GM18526 (cell line): Measurements from ENCODE around the gene CCDC148.

Source experiments
- POLR2A ChIP-seq: IDR thresholded peaks from 3 replicates; pipeline ENCODE4 v1.6.1; 2011; ENCODE audit not compliant: insufficient read length; ENCODE audit errors: extremely low read depth

Gene CCDC148

DNA sequence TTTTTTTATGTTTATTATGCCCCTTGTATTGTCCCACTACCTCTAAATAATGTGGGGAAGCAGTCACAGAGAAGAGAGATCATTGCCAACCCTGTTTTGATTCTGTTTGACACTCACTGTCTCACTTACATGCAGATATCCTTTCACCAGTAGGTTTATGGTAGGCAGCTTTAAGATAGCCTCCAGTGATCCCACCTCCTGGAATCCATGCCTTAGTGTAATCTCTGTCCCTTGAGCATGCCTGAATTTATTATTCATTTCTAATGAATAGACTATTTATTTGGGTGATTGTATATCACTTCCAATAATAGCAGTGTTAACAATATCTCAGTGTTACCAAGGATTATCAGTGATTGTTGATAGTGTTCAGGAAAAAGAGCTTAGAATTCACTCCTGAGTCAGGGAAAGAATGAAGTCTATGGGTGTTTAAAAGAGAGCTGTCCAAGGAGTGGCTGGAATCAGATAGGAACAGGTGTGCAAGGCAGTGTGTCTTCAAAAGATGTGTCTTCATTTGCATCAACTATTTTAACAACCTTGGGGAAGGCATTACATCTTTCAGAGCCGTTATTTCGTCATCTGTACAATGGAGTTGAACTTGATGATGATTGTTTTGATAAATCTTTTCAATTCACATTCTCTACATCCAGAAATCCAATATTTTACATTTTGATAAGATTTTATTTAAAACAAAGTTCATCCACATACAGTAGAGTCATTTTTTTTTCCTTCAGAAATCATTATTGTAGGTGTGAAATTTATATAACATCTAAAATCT is 32.1 kb upstream of the CCDC148 start:
- TF ChIP-seq POLR2A = no peak

DNA sequence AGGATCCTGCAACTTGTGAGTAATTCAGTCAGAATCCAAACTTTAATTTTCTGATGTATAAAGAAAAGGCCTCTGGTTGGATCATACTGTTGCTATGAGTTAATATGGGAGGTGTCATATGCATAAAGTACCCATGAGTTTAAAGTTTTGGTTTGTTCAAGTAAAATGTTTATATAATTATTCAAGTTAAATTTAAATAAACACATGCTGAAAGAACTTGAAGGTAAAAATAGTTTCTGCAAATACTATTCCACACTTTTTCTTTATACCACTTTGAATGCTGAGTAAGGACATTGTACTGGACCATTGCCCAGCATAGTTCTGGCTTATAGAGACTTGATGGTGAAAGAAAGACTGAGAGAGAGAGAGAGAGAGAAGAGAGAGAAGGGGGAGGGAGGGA is 30.9 kb upstream of the CCDC148 start:
- TF ChIP-seq POLR2A = no peak

DNA sequence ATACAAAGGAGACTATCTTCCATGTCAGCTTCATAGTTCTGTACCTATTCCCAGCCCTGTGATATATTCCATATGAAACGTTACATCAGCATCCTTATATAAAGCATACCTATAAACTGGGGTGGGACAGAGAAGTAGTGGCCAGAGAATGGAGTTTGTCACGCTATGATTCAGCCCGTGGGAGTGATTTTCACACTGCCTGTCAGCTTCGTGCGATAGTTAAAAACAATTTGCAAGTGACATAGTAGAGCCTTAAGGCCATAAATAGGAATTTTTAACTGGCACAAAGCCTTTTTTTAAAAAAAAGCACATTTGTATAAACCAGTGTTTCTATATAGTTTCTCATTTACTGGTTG is 30.4 kb upstream of the CCDC148 start:
- TF ChIP-seq POLR2A = no peak

GRCh38 chr2:158486150-158486969 is 29.8 kb upstream of the CCDC148 start:
- no peak for TF ChIP-seq POLR2A

DNA sequence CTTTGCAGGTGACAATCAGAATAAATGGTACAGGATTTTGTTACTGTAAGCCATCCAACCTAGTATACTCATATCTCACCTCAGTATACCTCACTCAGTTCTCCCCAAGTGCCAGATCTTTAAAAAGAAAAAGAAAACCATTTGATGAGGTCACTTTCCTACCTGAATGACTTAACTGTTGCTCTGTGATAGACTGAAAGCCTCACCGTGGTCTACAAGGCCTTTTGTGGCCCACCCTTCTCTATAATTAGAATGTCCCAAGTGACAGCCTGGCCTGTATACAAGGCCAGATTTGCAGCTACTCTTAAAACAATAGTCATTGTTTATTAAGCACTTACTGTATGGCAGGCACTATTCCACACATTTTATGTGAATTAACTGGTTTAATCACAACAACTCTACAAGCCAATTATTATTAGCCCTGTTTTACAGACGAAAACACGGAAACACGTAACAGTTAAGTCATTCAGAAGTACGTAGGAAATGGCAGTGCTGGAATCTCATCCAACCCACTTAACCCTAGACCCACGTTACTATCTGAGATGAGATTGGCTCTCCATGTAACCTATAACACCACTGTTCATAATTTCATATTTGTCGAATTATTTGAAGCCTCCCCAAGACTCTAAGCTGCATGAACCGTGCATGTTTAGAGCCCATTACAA is 28.5 kb upstream of the CCDC148 start:
- no peak for TF ChIP-seq POLR2A

GRCh38 chr2:158482594-158482993 is 26.0 kb upstream of the CCDC148 start:
- TF ChIP-seq POLR2A = no peak

- no peak for TF ChIP-seq POLR2A
Measured at GRCh38 chr2:158481116-158481515, 24.6 kb upstream of the CCDC148 start.

DNA sequence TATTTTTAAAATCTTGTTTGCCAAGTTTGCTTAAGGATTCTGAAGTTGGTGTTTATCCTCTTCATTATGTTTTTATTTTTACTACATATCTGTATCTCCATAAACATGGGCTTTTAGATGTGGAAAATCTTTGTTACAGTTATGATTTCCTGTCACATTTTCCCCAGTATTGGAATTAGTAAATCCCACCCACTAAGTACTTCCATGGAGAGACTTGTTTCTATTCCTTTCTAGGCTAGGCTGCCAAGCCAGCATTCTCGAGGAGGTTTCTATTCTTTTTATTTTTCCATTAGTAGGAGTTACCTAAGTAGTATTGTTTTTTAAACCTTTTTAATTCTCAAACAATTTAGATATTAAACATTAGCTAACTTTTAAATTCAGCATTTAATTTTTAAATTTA is 22.3 kb upstream of the CCDC148 start:
- TF ChIP-seq POLR2A = no peak

DNA sequence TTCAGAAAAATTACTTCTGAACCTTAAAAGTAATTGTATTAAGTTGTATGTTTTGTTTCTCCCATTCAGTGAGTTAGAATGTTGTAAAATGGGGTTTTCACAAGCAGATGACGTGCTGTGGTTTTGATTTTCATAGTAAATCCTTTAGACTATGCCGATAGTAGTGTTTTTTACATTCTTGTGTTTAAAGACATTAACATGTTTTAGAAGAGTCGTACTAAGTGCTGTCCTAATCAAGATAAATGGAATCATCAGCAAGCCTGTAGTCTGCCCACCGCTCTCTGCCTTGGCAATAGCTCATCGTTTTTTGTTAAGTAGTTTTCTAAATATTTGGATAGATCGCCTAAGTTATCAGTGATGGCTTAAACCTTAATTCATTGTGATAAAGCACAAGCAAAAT is 21.7 kb upstream of the CCDC148 start:
- no peak for TF ChIP-seq POLR2A

DNA sequence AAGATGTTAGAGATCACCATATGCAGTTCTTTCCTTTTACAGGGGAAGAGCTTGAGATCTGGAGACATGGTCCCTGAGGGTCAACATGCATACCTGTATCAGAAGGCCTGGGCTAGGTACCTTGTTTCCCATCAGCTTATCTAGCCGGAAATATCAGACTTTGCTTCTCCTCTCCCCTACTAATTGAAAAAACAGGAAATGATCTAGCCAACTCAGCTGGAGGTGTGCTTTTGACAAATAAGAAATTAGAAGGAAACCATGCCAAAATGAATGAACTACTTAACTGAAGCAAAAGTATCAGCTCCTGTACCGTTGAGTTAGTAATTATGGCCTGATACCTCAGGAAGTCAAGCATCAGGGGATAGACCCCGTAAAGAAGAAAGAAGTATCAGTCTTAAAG is 20.6 kb upstream of the CCDC148 start:
- no peak for TF ChIP-seq POLR2A

DNA sequence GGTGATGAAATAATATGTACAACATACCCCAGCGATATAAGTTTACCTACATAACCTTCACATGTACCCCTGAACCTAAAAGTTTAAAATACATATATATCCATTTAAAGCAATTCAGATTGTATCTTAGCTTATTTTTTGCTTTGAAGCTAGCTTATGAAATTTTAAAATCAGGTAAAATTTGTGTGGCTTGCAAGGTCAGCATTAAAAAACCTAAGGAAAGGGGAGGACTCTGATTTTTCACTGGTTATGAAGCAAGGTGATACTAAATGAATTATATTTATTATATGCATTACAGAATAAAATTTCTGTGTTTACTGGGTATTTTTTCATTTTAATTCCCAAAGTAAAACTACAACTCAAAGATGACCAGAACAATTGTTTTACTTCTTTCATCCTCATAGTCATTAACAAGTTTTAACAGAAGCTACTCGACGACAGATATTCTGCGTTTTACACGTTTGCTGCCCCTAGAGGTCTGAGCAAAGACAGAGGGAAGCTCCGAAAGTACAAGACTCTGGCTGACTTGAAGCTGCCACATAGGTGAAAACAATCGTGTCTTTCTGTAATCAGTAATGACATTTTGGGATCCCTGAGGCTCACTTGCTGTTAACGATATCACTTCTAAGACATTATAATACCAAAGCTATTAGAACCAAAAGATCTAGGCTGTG is 17.3 kb upstream of the CCDC148 start:
- TF ChIP-seq POLR2A = no peak

DNA sequence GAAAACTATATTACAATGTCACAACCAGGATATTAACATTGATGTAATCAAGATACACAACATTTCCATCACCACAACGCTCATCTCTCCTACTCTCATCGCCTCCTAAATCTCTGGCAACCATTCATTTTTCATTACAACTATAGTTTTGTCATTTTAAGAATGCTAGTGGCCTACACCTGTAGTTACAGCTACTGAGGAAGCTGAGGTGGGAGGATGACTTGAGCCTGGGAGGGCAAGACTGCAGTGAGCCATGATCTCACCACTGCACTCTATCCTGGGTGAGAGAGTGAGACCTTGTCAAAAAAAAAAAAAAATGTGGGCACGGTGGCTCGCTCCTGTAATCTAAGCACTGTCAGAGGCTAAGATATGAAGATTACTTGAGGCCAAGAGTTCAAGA is 10.7 kb upstream of the CCDC148 start:
- TF ChIP-seq POLR2A = no peak

GRCh38 chr2:158464426-158465281 is 8.1 kb upstream of the CCDC148 start:
- TF ChIP-seq POLR2A = no peak

DNA sequence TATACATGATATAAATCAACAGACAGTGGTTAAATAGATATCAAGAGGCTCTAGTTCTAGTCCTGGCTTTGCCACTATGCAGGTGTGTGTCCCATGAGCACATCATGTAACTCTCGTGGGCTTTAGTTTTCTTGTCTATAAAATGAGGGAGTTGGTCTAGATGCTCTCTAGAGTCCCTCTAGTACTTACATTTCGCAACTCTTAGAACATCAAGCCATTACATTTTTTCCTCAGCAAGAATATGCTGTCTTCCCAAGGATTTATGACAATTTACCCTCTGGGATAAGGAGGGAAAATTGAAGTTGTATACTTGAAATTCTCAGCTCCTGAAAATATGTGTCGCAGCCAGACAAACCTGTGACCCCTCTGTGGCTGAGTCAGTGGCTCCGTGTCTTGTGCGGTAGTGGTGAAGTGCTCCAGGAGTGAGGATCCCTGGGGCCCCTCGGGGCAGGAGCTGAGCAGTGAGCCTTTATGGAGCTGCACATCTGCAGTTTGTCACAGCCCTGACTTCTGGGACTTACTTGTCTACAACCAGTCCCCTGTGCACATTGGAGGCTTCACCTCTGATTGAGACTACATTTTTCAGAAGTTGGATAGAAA is 7.0 kb upstream of the CCDC148 start:
- TF ChIP-seq POLR2A = no peak
